Endothelial cell of umbilical vein (primary cell): ENCODE data around the gene PAX8. TPM values are rescaled to one million over a fixed set of nuclear protein-coding genes. Genes with fewer than 3 reads are reported as not detected.

ENCODE experiments used
- BruUV-seq: library from RNA; stranded (reverse); fragments of 400-500 nt; replicated peaks from 2 replicates; lab custom pipeline; 2021; lab: Mats Ljungman, UMichigan
- CTCF ChIA-PET: fragments of 300-600, 350-600 bp; sonication (Branson Sonifier 250); formaldehyde crosslinking; loops from one replicate; lab custom pipeline; 2021; ENCODE audit warnings: antibody characterized with exemption, inconsistent platforms; lab: Charles Lee
- POLR2A ChIA-PET: fragments of 300-600, 350-600 bp; sonication (Branson Sonifier 250); formaldehyde crosslinking; loops from one replicate; lab custom pipeline; 2021; ENCODE audit warnings: antibody characterized with exemption, inconsistent platforms; lab: Charles Lee
- DNase-seq: peaks from one replicate; pipeline ENCODE4 v3.0.0-alpha.2; 2011; ENCODE audit warnings: low read depth, low spot score
- FAIRE-seq: peaks from 2 replicates; lab custom pipeline; 2011; peaks lifted over from hg19 to GRCh38; lab: Jason Lieb, UNC
- H2AFZ ChIP-seq: 2 replicates; pipeline ENCODE4 v1.6.0; 2012; ENCODE audit warnings: low read depth, low read length, control low read depth, inconsistent platforms
- H3K27ac ChIP-seq: 2 replicates; pipeline ENCODE4 v1.5.1; 2011; ENCODE audit warnings: low read depth, mild to moderate bottlenecking, control low read depth, low read length, moderate library complexity; ENCODE audit not compliant: insufficient read depth
- H3K27me3 ChIP-seq, 2 experiments: 2 replicates each; pipeline versions ENCODE4 v1.6.0 to v1.6.1; 2011; ENCODE audit warnings: low read length in 2 of 2, mixed read lengths in 1 of 2; ENCODE audit not compliant: control insufficient read depth in 2 of 2, insufficient read depth in 2 of 2
- H3K36me3 ChIP-seq, 2 experiments: 2 replicates in 1 of 2; 3 replicates in 1 of 2; pipeline ENCODE4 v1.5.1; 2011; ENCODE audit warnings: low read length in 2 of 2, mild to moderate bottlenecking in 1 of 2, moderate library complexity in 1 of 2; ENCODE audit not compliant: control insufficient read depth in 2 of 2, insufficient read depth in 2 of 2; ENCODE audit errors: extremely low read depth in 1 of 2
- H3K4me1 ChIP-seq: 3 replicates; pipeline ENCODE4 v1.5.1; 2011; ENCODE audit warnings: mild to moderate bottlenecking, low read length; ENCODE audit not compliant: control insufficient read depth, insufficient read depth; ENCODE audit errors: extremely low read depth
- H3K4me2 ChIP-seq: 2 replicates; pipeline ENCODE4 v1.6.1; 2011; ENCODE audit warnings: low read length, control low read depth, mixed read lengths; ENCODE audit not compliant: insufficient read depth
- H3K4me3 ChIP-seq, 3 experiments: fragments of 200-600 bp in 1 of 3; sonication (generic), shearing (Covaris generic) in 1 of 3; replicated peaks in 1 of 3; 2 replicates each; pipeline ENCODE4 v1.5.1; 2011 to 2016; ENCODE audit warnings: control low read depth in 3 of 3, low read length in 3 of 3, mild to moderate bottlenecking in 2 of 3, inconsistent platforms in 1 of 3, low read depth in 1 of 3, moderate library complexity in 1 of 3; ENCODE audit not compliant: insufficient read depth in 1 of 3
- H3K79me2 ChIP-seq: 2 replicates; pipeline ENCODE4 v1.6.0; 2012; ENCODE audit warnings: low read length, inconsistent platforms; ENCODE audit not compliant: control insufficient read depth, insufficient read depth
- H3K9ac ChIP-seq: replicated peaks from 2 replicates; pipeline ENCODE3; 2011; ENCODE audit warnings: low read length, control low read depth; ENCODE audit not compliant: insufficient read depth; ENCODE audit errors: extremely low read depth
- H3K9me1 ChIP-seq: replicated peaks from 3 replicates; pipeline ENCODE4 v1.6.0; 2011; ENCODE audit warnings: mild to moderate bottlenecking, low read length; ENCODE audit not compliant: control insufficient read depth, insufficient read depth; ENCODE audit errors: extremely low read depth
- H3K9me3 ChIP-seq: replicated peaks from 2 replicates; pipeline ENCODE4 v1.5.1; 2012; ENCODE audit warnings: low read length, inconsistent platforms; ENCODE audit not compliant: control insufficient read depth, insufficient read depth
- H4K20me1 ChIP-seq: replicated peaks from 2 replicates; pipeline ENCODE3; 2011; ENCODE audit warnings: mild to moderate bottlenecking, low read length; ENCODE audit not compliant: control insufficient read depth, insufficient read depth; ENCODE audit errors: extremely low read depth
- CTCF ChIP-seq, 2 donors: IDR thresholded peaks; 1 replicate in 1 of 2; 2 replicates in 1 of 2; pipeline ENCODE4 v1.5.1; 2011; ENCODE audit warnings: low read length in 2 of 2, mild to moderate bottlenecking in 2 of 2, moderate library complexity in 2 of 2, control low read depth in 1 of 2, inconsistent platforms in 1 of 2, low read depth in 1 of 2; ENCODE audit not compliant: insufficient read depth in 1 of 2; ENCODE audit errors: extremely low read depth in 1 of 2
- EZH2 ChIP-seq: IDR thresholded peaks from 2 replicates; pipeline ENCODE4 v1.6.1; 2012; ENCODE audit warnings: borderline replicate concordance, low read depth, mild to moderate bottlenecking, moderate library complexity, low read length, inconsistent platforms; ENCODE audit not compliant: severe bottlenecking
- FOS ChIP-seq: IDR thresholded peaks from 2 replicates; pipeline ENCODE4 v1.6.1; 2011; ENCODE audit warnings: mild to moderate bottlenecking, low read length, moderate library complexity, borderline replicate concordance; ENCODE audit not compliant: insufficient read depth
- GATA2 ChIP-seq: IDR thresholded peaks from 2 replicates; pipeline ENCODE4 v1.7.0; 2011; ENCODE audit warnings: low read depth, mild to moderate bottlenecking, moderate library complexity, mixed read lengths, low read length; ENCODE audit not compliant: insufficient read length, insufficient read depth
- JUN ChIP-seq: IDR thresholded peaks from 2 replicates; pipeline ENCODE4 v1.6.1; 2011; ENCODE audit warnings: borderline replicate concordance, low read depth; ENCODE audit not compliant: insufficient read length, insufficient read depth
- MYC ChIP-seq: IDR thresholded peaks from one replicate; pipeline ENCODE4 v1.6.1; 2011; ENCODE audit warnings: mild to moderate bottlenecking, low read depth, low read length
- POLR2A ChIP-seq: IDR thresholded peaks from 2 replicates; pipeline ENCODE4 v1.6.1; 2012; ENCODE audit warnings: low read depth, mild to moderate bottlenecking, control low read depth, low read length
- POLR2AphosphoS5 ChIP-seq: IDR thresholded peaks from 2 replicates; pipeline ENCODE4 v1.6.1; 2012; ENCODE audit warnings: low read depth, mild to moderate bottlenecking, control low read depth, low read length, moderate library complexity; ENCODE audit not compliant: insufficient read depth
- dilution Hi-C: fragments of 300-500 bp; cut with MboI; formaldehyde crosslinking; loops from one replicate; pipeline ENCODE4 v1.15.0; 2019; ENCODE audit warnings: low sequenced_read_pairs; ENCODE audit not compliant: extremely low pct_ligation_motif_present
- intact Hi-C: fragments of 100-400 bp; cut with micrococcal nuclease; formaldehyde crosslinking; loops from one replicate; pipeline ENCODE4 v1.10.0; 2022
- polyA plus RNA-seq, 4 experiments: library from polyadenylated mRNA; depleted of rRNA in 3 of 4; stranded (reverse) in 3 of 4; unstranded in 1 of 4; fragments of >200 nt; gene quantifications; 2 replicates each; pipeline versions ENCODE4 v1.2.1 to v1.2.3, GENCODE V29; 2011 to 2012; ENCODE audit warnings: missing spikeins in 1 of 4
- total RNA-seq: library from RNA; stranded (reverse); gene quantifications from 2 replicates; pipeline ENCODE4 v1.2.3, GENCODE V29; 2021
- TF ChIP-seq, protein P1 (sequence below): IDR thresholded peaks from 2 replicates; pipeline ENCODE4 v1.6.1; 2011; ENCODE audit not compliant: insufficient read depth, insufficient read length

PAX8 gene
- total and polyA plus RNA-seq, 2 donors (not counting 3 experiments of a cell fraction or from before 2014, with no cell fraction given) = 0.22 to 0.62 TPM

- dilution Hi-C loops (no loop called here), intact Hi-C loops (no loop called here)
- Histone ChIP-seq H2AFZ (no peak overlapping the region), H3K4me2 (no peak overlapping the region), H3K9me3 (no peaks in the 10 kb centered on the region), H3K9ac (no peak overlapping the region), H3K79me2 (no peaks in the 10 kb centered on the region), H3K27me3 (peaks cover 2 to 3% of the 10 kb centered on the region in 2 experiments), H3K4me1 (no peaks in the 10 kb centered on the region), H3K4me3 (no peak overlapping the region), H3K36me3 (no peaks in the 10 kb centered on the region), H3K9me1 (no peaks in the 10 kb centered on the region), H4K20me1 (no peaks in the 10 kb centered on the region), H3K27ac (no peak overlapping the region)
- TF ChIP-seq CTCF (IDR thresholded peaks at IDR 0.05; ENCODE audit: extremely low read depth in 1 of 2, insufficient read depth in 1 of 2, low read depth in 1 of 2, low read length in 2 of 2) = peak in 1 of 2 donors; percentile 33
- TF ChIP-seq FOS = no peak
- TF ChIP-seq MYC = no peak
- FAIRE-seq (no peak), DNase-seq (no peak)
- no TSS peak for BruUV-seq
- ChIA-PET POLR2A (no interaction called here), CTCF (interaction anchor here (1.2 to 20.2 kb wide), 5 partner anchors 9 to 112 kb away, joined by 4 to 310 read pairs (median 6); no protein-coding TSS in a partner anchor)
These were observed 86.1 kb downstream of the PAX8 start for GRCh38 chr2:113192459-113193100.

DNA sequence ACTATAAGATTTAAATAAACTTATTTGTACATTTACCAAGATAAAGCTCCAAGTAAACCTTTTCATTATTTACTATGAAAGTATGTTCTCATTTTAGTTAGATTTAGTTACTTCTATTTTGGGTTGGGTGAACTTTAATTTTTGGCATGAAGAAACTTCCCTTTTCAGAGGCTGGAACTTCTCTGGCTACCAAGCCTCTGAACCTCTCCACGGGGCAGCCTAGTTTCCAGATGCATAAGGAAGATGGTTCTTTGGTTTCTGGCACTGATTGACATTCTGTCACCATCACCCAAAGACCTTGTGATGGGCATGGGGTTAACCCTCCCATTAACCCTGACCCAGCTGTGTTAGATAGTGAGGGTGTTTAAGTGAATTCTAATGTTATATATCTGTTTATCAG lies 87.8 kb downstream of the PAX8 start:
- no peaks in the 10 kb centered on the region for H3K4me1 ChIP-seq
- H3K9ac ChIP-seq = no peak overlapping the region
- FAIRE-seq (no peak), DNase-seq (no peak)
- no peaks in the 10 kb centered on the region for H4K20me1 ChIP-seq
- no peaks in the 10 kb centered on the region for H3K36me3 ChIP-seq
- no peak overlapping the region for H3K27ac ChIP-seq
- no peak overlapping the region for H3K4me3 ChIP-seq
- H3K4me2 ChIP-seq = no peak overlapping the region
- BruUV-seq = no TSS peak
- H3K27me3 ChIP-seq = peaks cover 2% of the 10 kb centered on the region in 2 experiments
- intact Hi-C loops (no loop called here), dilution Hi-C loops (no loop called here)
- no peak overlapping the region for H2AFZ ChIP-seq
- H3K9me3 ChIP-seq = no peaks in the 10 kb centered on the region
- ChIA-PET POLR2A (no interaction called here), CTCF (interaction anchor here (1.4 to 20.2 kb wide), 3 partner anchors 8 to 54 kb away, joined by 4 to 310 read pairs (median 9); no protein-coding TSS in a partner anchor)
- H3K9me1 ChIP-seq = no peaks in the 10 kb centered on the region
- TF ChIP-seq CTCF (IDR thresholded peaks at IDR 0.05; ENCODE audit: extremely low read depth in 1 of 2, insufficient read depth in 1 of 2, low read depth in 1 of 2, low read length in 2 of 2) (no peak), POLR2AphosphoS5 (no peak), MYC (no peak), POLR2A (no peak), FOS (no peak), EZH2 (no peak), JUN (no peak), GATA2 (no peak)
- TF ChIP-seq, protein P1, sequence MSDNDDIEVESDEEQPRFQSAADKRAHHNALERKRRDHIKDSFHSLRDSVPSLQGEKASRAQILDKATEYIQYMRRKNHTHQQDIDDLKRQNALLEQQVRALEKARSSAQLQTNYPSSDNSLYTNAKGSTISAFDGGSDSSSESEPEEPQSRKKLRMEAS = no peak
- no peaks in the 10 kb centered on the region for H3K79me2 ChIP-seq
